ENCODE measurements around the gene CDH4. TPM values are rescaled to one million over a fixed set of nuclear protein-coding genes. Genes with fewer than 3 reads are reported as not detected.

The CDH4 gene
- total RNA-seq, 6 donors from 2014 or later, result 0.20 to 1.0 (median 0.40) TPM; not detected in 1

DNA sequence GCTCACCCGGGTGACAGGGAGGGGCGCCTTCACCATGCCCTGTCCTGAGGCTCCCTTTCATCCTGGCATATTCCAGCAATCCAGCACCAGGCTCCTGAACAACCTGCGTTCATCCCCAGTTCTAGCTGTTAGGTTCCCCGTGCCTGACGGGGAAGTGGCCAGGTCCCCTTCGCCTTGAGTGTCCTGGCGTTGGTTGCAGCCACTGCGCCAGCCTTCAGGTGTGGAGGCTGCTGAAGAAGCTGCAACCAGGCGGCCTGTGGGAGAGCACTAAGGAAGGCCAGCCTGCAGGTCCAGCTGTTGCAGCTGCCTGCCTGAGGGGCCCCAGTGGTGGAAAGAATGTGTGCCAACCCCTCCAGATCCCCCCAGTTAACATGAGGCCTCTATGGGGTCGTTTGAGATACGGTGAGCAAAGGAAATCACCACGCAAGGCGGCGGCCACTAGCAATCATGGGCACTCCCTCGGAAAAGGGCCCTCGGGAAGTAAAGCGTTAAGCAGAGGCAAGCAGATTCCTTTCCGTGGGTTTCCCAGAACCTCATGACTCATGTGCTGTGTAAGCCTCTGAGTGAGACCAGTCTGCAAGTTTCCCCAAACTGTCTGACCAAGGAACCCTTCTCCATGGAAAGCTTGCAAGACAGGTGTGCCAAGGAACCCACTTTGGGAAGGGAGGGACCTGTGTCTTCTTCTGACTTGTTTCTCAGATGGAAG is 492.8 kb downstream of the CDH4 start:
- H3K27ac ChIP-seq, result no peak overlapping the region

DNA sequence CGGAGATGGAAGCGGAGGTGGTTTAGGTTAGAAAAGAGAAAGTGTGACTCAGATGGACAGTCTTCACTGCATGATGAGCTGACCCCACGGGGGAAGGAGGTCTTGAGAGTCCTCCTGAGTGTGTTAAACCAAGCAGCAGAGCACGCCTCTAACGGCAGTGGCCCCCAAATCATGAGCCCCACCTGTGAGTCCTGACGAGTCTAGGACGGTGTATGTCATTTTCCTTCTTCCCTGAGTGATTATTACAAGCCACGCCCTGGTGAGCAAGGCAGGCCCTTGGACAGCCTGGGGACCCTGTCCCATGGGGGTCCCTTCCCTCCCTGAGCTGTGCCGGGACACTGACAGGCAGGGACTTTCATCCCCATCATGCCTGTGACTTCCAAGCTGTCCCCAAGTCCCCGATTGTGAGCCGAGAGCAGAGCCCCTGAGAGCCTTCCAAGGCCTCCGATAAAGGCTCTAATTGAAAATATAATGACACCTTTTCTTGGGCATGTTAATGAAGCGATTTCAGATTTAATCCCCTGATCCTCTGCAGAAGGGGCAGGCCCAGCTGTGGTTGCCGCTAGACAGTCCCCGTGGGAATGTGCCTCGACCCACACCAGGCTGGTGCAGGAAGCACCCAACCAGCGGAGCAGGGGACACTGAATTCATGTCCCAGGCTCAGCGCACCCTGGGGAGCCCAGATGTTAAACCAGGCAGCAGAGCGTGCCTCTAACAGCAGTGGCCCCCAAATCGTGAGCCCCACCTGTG is 493.5 kb downstream of the CDH4 start:
- H3K36me3 ChIP-seq, result no peaks in the 10 kb centered on the region
- H3K27me3 ChIP-seq, result no peaks in the 10 kb centered on the region
- H3K9me3 ChIP-seq, result peaks cover 0 to 9% (median 0%) of the 10 kb centered on the region in 4 donors
- H3K4me1 ChIP-seq, result no peaks in the 10 kb centered on the region
- DNase-seq, result no peak
- ATAC-seq (ENCODE audit: low FRiP score in 2 of 2), result peak in 1 of 2 donors; percentile 19
- H3K27ac ChIP-seq, result no peak overlapping the region
- no peak for TF ChIP-seq POLR2AphosphoS5 (IDR thresholded peaks at IDR 0.05)
- TF ChIP-seq POLR2A (IDR thresholded peaks at IDR 0.05), result no peak
- WGBS, 2 donors, result 88 to 94% methylated on average over 18 to 20 of the region's 20 CpGs
- no peak overlapping the region for H3K4me3 ChIP-seq

More for the DNA sequence above, 492.8 kb downstream of the CDH4 start:
- DNase-seq, result no peak
- H3K9me3 ChIP-seq, result peaks cover 0 to 7% (median 0%) of the 10 kb centered on the region in 4 donors
- WGBS, 2 donors, result 86 to 88% methylated on average over 11 to 18 of the region's 18 CpGs
- H3K36me3 ChIP-seq, result no peaks in the 10 kb centered on the region
- peak in 1 of 2 donors; percentile 17 for ATAC-seq (ENCODE audit: low FRiP score in 2 of 2)
- no peaks in the 10 kb centered on the region for H3K4me1 ChIP-seq
- H3K27me3 ChIP-seq, result no peaks in the 10 kb centered on the region
- no peak overlapping the region for H3K4me3 ChIP-seq
- TF ChIP-seq POLR2A (IDR thresholded peaks at IDR 0.05) (no peak), EP300 (IDR thresholded peaks at IDR 0.05) (no peak), POLR2AphosphoS5 (IDR thresholded peaks at IDR 0.05) (no peak)
- TF ChIP-seq, protein P1, sequence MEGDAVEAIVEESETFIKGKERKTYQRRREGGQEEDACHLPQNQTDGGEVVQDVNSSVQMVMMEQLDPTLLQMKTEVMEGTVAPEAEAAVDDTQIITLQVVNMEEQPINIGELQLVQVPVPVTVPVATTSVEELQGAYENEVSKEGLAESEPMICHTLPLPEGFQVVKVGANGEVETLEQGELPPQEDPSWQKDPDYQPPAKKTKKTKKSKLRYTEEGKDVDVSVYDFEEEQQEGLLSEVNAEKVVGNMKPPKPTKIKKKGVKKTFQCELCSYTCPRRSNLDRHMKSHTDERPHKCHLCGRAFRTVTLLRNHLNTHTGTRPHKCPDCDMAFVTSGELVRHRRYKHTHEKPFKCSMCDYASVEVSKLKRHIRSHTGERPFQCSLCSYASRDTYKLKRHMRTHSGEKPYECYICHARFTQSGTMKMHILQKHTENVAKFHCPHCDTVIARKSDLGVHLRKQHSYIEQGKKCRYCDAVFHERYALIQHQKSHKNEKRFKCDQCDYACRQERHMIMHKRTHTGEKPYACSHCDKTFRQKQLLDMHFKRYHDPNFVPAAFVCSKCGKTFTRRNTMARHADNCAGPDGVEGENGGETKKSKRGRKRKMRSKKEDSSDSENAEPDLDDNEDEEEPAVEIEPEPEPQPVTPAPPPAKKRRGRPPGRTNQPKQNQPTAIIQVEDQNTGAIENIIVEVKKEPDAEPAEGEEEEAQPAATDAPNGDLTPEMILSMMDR (IDR thresholded peaks at IDR 0.05), result no peak

DNA sequence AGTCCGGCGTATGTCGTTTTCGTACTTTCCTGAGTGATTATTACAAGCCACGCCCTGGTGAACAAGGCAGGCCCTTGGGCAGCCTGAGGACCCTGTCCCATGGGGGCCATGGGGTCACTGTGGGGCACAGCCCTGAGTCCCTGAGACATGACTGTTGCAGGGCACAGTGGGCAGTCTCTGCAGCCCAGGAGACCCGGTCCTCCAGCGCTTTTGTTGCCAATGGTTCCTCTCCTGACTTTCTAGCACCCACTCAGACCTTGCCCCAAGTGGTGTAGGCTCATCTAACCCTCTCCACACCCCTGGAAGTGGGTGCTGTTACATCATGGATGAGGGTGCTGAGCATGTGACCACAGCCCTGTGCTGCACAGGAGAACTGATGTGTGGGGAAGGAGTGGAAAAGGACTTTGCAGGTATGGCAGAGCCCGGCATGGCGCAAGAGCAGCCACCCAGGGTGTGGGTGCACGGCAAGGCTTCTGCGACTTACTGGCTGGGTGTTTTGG is 494.1 kb downstream of the CDH4 start:
- Histone ChIP-seq H3K27me3 (no peaks in the 10 kb centered on the region), H3K4me3 (no peak overlapping the region), H3K4me1 (no peaks in the 10 kb centered on the region), H3K9me3 (peaks cover 0 to 14% (median 2%) of the 10 kb centered on the region in 4 donors), H3K27ac (no peak overlapping the region), H3K36me3 (no peaks in the 10 kb centered on the region)
- DNase-seq (peak in 1 of 2 donors; percentile 19), ATAC-seq (ENCODE audit: low FRiP score in 2 of 2) (peak in 1 of 2 donors; percentile 52)
- 94 to 95% methylated on average over 11 of the region's 11 CpGs for WGBS, 2 donors
- TF ChIP-seq, protein P1 (IDR thresholded peaks at IDR 0.05), result no peak
- no peak for TF ChIP-seq EP300 (IDR thresholded peaks at IDR 0.05)
- TF ChIP-seq POLR2A (IDR thresholded peaks at IDR 0.05), result no peak
- TF ChIP-seq POLR2AphosphoS5 (IDR thresholded peaks at IDR 0.05), result no peak

DNA sequence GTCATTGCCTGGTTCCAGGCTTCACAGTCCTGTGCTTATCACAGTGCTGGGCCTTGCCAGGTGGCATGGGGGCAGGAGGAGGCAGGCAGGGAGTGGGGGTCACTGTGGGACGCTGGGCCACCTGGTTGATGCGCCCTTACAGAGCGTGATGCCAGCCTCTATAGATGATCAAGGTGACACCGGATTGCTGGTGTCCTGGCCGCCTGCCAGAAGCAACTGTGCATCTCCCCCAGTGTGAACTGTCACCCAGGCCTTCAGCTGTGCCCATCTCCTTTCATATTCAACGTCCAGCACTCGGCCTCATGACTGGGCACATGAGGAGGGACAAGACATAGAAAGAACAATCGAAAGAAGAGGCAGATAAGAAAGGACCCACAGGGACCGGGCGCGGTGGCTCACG is 494.7 kb downstream of the CDH4 start:
- ATAC-seq (ENCODE audit: low FRiP score in 2 of 2) (peak in 1 of 2 donors; percentile 15), DNase-seq (peak in 1 of 2 donors; percentile 32)
- WGBS, 2 donors, result 76 to 89% methylated on average over 7 to 12 of the region's 12 CpGs
- H3K4me1 ChIP-seq, result no peaks in the 10 kb centered on the region
- no peaks in the 10 kb centered on the region for H3K36me3 ChIP-seq
- H3K27ac ChIP-seq, result no peak overlapping the region
- no peak overlapping the region for H3K4me3 ChIP-seq
- TF ChIP-seq POLR2A (IDR thresholded peaks at IDR 0.05), result no peak
- TF ChIP-seq EP300 (IDR thresholded peaks at IDR 0.05), result no peak
- TF ChIP-seq POLR2AphosphoS5 (IDR thresholded peaks at IDR 0.05), result no peak
- TF ChIP-seq, protein P1 (IDR thresholded peaks at IDR 0.05), result no peak
- no peaks in the 10 kb centered on the region for H3K27me3 ChIP-seq
- peaks cover 0 to 15% (median 2%) of the 10 kb centered on the region in 4 donors for H3K9me3 ChIP-seq

DNA sequence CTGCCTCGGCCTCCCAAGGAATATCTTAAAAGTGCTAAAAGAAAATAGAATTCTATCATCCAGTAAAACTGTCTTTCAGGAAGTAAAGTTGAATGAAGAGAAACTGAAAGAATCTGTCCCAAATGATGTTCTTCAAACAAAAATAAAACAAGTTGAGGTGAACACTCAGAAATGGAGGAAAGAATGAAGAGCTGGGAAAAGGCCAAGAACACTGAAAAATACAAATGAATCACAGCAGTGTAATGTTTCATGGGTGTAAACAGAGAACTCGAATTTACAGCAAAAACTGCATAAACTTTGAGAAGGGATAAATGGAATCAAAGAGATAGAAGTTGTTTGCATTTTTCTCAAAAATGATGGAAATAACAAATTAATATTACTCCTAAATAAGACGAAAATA is 496.3 kb downstream of the CDH4 start:
- peaks cover 0 to 15% (median 2%) of the 10 kb centered on the region in 4 donors for H3K9me3 ChIP-seq
- no peak for TF ChIP-seq EP300 (IDR thresholded peaks at IDR 0.05)
- no peak for TF ChIP-seq POLR2A (IDR thresholded peaks at IDR 0.05)
- no peak for TF ChIP-seq POLR2AphosphoS5 (IDR thresholded peaks at IDR 0.05)
- TF ChIP-seq, protein P1 (IDR thresholded peaks at IDR 0.05), result no peak
- no peak for DNase-seq
- no peak for ATAC-seq (ENCODE audit: low FRiP score in 2 of 2)
- H3K27me3 ChIP-seq, result no peaks in the 10 kb centered on the region
- H3K36me3 ChIP-seq, result no peaks in the 10 kb centered on the region
- H3K4me1 ChIP-seq, result no peaks in the 10 kb centered on the region
- no peak overlapping the region for H3K27ac ChIP-seq
- H3K4me3 ChIP-seq, result no peak overlapping the region
- 71 to 73% methylated on average over 3 of the region's 3 CpGs for WGBS, 2 donors

All from upper lobe of left lung (tissue), 6 donors.